Neural cell (in vitro differentiated cells): Measurements from ENCODE around the gene TFCP2L1. TPM values are rescaled to one million over a fixed set of nuclear protein-coding genes. Genes with fewer than 3 reads are reported as not detected.

Experiments
- H2AFZ ChIP-seq: fragments of 200-600, 300-800 bp; sonication (generic), shearing (Covaris generic); 2 replicates; pipeline ENCODE4 v1.6.0; 2014; ENCODE audit warnings: low read depth, mild to moderate bottlenecking, antibody characterized with exemption, low read length, moderate library complexity
- H3F3A ChIP-seq: fragments of 200-600 bp; shearing (Covaris generic); 2 replicates; pipeline ENCODE4 v1.6.1; 2016; ENCODE audit warnings: mild to moderate bottlenecking, moderate library complexity, mixed read lengths, antibody characterized with exemption, low read length; ENCODE audit not compliant: insufficient read depth, poor library complexity, severe bottlenecking
- H3K27ac ChIP-seq: fragments of 200-600, 300-800 bp; sonication (generic), shearing (Covaris generic); 2 replicates; pipeline ENCODE4 v1.5.1; 2014; ENCODE audit warnings: mild to moderate bottlenecking, low read length, moderate library complexity
- H3K27me3 ChIP-seq: fragments of 300-800, 200-600 bp; sonication (generic), shearing (Covaris generic); 2 replicates; pipeline ENCODE4 v1.6.0; 2014; ENCODE audit warnings: mild to moderate bottlenecking, low read depth, low read length, moderate library complexity; ENCODE audit not compliant: insufficient read depth
- H3K36me3 ChIP-seq: fragments of 300-800, 200-600 bp; sonication (generic), shearing (Covaris generic); 2 replicates; pipeline ENCODE4 v1.5.1; 2014; ENCODE audit warnings: mild to moderate bottlenecking, antibody characterized with exemption, low read length, moderate library complexity; ENCODE audit not compliant: insufficient read depth
- H3K4me2 ChIP-seq: fragments of 300-800, 200-600 bp; sonication (generic), shearing (Covaris generic); 2 replicates; pipeline ENCODE4 v1.6.0; 2014; ENCODE audit warnings: mild to moderate bottlenecking, low read length
- H3K4me3 ChIP-seq: fragments of 300-800, 200-600 bp; sonication (generic), shearing (Covaris generic); 2 replicates; pipeline ENCODE4 v1.5.1; 2014; ENCODE audit warnings: mild to moderate bottlenecking, low read length, moderate library complexity
- H3K79me2 ChIP-seq: fragments of 200-600 bp; shearing (Covaris generic); replicated peaks from 2 replicates; pipeline ENCODE4 v1.6.0; 2014; ENCODE audit warnings: mild to moderate bottlenecking, low read length, moderate library complexity; ENCODE audit not compliant: insufficient read depth
- H3K9ac ChIP-seq: fragments of 300-800, 200-600 bp; sonication (generic), shearing (Covaris generic); 2 replicates; pipeline ENCODE4 v1.6.1; 2016; ENCODE audit warnings: mild to moderate bottlenecking, low read length, mixed read lengths
- H3K9me2 ChIP-seq: fragments of 200-600 bp; shearing (Covaris generic); 2 replicates; pipeline ENCODE4 v1.6.1; 2016; ENCODE audit warnings: mild to moderate bottlenecking, low read length, mixed read lengths; ENCODE audit not compliant: insufficient read depth
- H3K9me3 ChIP-seq: fragments of 200-600, 300-800 bp; sonication (generic), shearing (Covaris generic); 2 replicates; pipeline ENCODE4 v1.6.1; 2016; ENCODE audit warnings: mild to moderate bottlenecking, mixed run types, low read length, moderate library complexity, mixed read lengths
- H4K20me1 ChIP-seq: fragments of 200-600 bp; shearing (Covaris generic); 2 replicates; pipeline ENCODE4 v1.6.1; 2016; ENCODE audit warnings: mild to moderate bottlenecking, mixed run types; ENCODE audit not compliant: insufficient read depth
- CTCF ChIP-seq: fragments of 450-650 bp; IDR thresholded peaks from 2 replicates; pipeline ENCODE4 v1.5.1; 2014; ENCODE audit warnings: antibody characterized with exemption, mild to moderate bottlenecking, moderate library complexity; ENCODE audit not compliant: poor library complexity, severe bottlenecking
- EP300 ChIP-seq: fragments of 450-650 bp; conservative IDR thresholded peaks from 2 replicates; pipeline ENCODE4 v1.6.1; 2014; ENCODE audit warnings: antibody characterized with exemption, mild to moderate bottlenecking, moderate library complexity; ENCODE audit not compliant: poor library complexity, severe bottlenecking
- EZH2 ChIP-seq: fragments of 200-600, 300-800 bp; shearing (Covaris generic), sonication (generic); IDR thresholded peaks from 2 replicates; pipeline ENCODE4 v1.6.1; 2014; ENCODE audit warnings: antibody characterized with exemption, low read length, borderline replicate concordance, mild to moderate bottlenecking; ENCODE audit not compliant: insufficient read depth, poor library complexity, severe bottlenecking
- MXI1 ChIP-seq: fragments of 450-650 bp; conservative IDR thresholded peaks from 2 replicates; pipeline ENCODE4 v1.6.1; 2014; ENCODE audit warnings: antibody characterized with exemption, mild to moderate bottlenecking; ENCODE audit not compliant: poor library complexity, severe bottlenecking
- POLR2AphosphoS5 ChIP-seq: IDR thresholded peaks from 2 replicates; pipeline ENCODE4 v1.6.1; 2012
- RAD21 ChIP-seq: fragments of 450-650 bp; conservative IDR thresholded peaks from 2 replicates; pipeline ENCODE4 v1.6.1; 2014; ENCODE audit warnings: antibody characterized with exemption, mild to moderate bottlenecking, moderate library complexity
- SMC3 ChIP-seq: fragments of 450-650 bp; conservative IDR thresholded peaks from 2 replicates; pipeline ENCODE4 v1.6.1; 2014; ENCODE audit warnings: antibody characterized with exemption, mild to moderate bottlenecking, moderate library complexity; ENCODE audit not compliant: poor library complexity
- TAF1 ChIP-seq: IDR thresholded peaks from 2 replicates; pipeline ENCODE4 v1.6.1; 2012; ENCODE audit warnings: low read depth
- polyA plus RNA-seq: library from polyadenylated mRNA; depleted of rRNA; stranded (reverse); fragments of >200 nt; gene quantifications from 2 replicates; pipeline ENCODE4 v1.2.3, GENCODE V29; 2014
- TF ChIP-seq, protein P1 (sequence below): IDR thresholded peaks from 2 replicates; pipeline ENCODE4 v1.6.1; 2012; ENCODE audit warnings: borderline replicate concordance

Gene TFCP2L1
- polyA plus RNA-seq, 1 donor from 2014 or later = 0.04 TPM

DNA sequence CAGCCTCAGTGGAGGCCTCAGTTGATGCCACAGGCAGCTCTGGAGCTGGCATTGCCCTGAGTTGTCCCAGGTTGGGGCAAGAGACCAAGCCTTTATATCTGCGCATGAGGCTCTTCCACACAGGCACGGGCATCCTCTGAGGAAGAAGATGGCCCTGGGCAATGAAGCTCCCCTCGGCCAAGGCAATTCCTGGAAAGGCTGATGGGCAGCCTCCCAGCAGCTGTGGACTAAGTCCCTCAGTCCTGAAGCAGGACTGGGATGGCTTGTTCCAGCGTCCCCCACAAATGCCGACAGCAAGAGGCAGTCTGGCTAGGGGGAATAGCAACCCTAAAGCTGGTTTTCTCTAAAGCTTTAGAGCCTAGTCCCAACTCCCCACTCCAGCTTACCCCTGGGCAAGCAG is 90.0 kb downstream of the TFCP2L1 start:
- Histone ChIP-seq H3K27ac (no peak overlapping the region), H3K9me3 (no peaks in the 10 kb centered on the region), H3F3A (no peaks in the 10 kb centered on the region), H3K4me2 (no peak overlapping the region), H3K79me2 (no peaks in the 10 kb centered on the region), H3K36me3 (no peaks in the 10 kb centered on the region), H4K20me1 (no peaks in the 10 kb centered on the region), H3K27me3 (no peaks in the 10 kb centered on the region), H2AFZ (no peak overlapping the region), H3K9me2 (no peaks in the 10 kb centered on the region), H3K9ac (no peak overlapping the region), H3K4me3 (no peak overlapping the region)
- TF ChIP-seq EZH2 (no peak), MXI1 (no peak), RAD21 (no peak), EP300 (no peak), SMC3 (no peak), CTCF (no peak), TAF1 (no peak), POLR2AphosphoS5 (no peak)
- TF ChIP-seq, protein P1, sequence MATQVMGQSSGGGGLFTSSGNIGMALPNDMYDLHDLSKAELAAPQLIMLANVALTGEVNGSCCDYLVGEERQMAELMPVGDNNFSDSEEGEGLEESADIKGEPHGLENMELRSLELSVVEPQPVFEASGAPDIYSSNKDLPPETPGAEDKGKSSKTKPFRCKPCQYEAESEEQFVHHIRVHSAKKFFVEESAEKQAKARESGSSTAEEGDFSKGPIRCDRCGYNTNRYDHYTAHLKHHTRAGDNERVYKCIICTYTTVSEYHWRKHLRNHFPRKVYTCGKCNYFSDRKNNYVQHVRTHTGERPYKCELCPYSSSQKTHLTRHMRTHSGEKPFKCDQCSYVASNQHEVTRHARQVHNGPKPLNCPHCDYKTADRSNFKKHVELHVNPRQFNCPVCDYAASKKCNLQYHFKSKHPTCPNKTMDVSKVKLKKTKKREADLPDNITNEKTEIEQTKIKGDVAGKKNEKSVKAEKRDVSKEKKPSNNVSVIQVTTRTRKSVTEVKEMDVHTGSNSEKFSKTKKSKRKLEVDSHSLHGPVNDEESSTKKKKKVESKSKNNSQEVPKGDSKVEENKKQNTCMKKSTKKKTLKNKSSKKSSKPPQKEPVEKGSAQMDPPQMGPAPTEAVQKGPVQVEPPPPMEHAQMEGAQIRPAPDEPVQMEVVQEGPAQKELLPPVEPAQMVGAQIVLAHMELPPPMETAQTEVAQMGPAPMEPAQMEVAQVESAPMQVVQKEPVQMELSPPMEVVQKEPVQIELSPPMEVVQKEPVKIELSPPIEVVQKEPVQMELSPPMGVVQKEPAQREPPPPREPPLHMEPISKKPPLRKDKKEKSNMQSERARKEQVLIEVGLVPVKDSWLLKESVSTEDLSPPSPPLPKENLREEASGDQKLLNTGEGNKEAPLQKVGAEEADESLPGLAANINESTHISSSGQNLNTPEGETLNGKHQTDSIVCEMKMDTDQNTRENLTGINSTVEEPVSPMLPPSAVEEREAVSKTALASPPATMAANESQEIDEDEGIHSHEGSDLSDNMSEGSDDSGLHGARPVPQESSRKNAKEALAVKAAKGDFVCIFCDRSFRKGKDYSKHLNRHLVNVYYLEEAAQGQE = no peak

DNA sequence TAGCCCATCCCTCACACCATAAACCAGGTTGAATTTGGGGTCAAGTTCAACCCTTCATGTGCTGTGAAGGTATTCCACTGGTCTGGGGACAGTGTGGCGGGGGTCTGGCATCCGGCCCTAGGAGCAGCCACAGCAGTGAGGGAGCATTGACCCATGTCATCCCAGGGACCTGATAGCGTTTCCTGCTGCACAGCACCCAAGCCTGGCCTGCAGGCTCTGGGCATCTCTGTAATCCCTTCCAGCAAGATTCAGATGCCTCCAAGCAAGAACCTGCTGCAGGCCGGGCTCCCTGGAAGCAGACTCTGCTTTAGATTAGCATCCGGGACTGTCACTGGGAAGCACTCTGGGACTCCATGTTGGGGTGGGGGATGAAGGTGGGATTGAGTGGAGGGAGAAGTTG is 90.4 kb downstream of the TFCP2L1 start:
- H3K9me2 ChIP-seq = no peaks in the 10 kb centered on the region
- TF ChIP-seq MXI1 = no peak
- no peak for TF ChIP-seq EP300
- no peak for TF ChIP-seq TAF1
- no peak for TF ChIP-seq RAD21
- TF ChIP-seq POLR2AphosphoS5 = no peak
- TF ChIP-seq, protein P1 = no peak
- no peak for TF ChIP-seq SMC3
- no peak for TF ChIP-seq EZH2
- TF ChIP-seq CTCF = no peak
- H3K27ac ChIP-seq = no peak overlapping the region
- no peaks in the 10 kb centered on the region for H3K9me3 ChIP-seq
- no peak overlapping the region for H3K4me3 ChIP-seq
- no peak overlapping the region for H2AFZ ChIP-seq
- no peaks in the 10 kb centered on the region for H3K36me3 ChIP-seq
- no peak overlapping the region for H3K9ac ChIP-seq
- no peaks in the 10 kb centered on the region for H4K20me1 ChIP-seq
- H3F3A ChIP-seq = no peaks in the 10 kb centered on the region
- no peaks in the 10 kb centered on the region for H3K27me3 ChIP-seq
- no peak overlapping the region for H3K4me2 ChIP-seq
- H3K79me2 ChIP-seq = no peaks in the 10 kb centered on the region
